GF-D8 (cell line): ENCODE data around the gene NBEA.
"Not testable (repeated sequence)": the region's sequence is repeated elsewhere in the genome, so short reads cannot be mapped to it uniquely, and the experiment has no call there.

Experiments used
- DNase-seq: peaks from one replicate; lab custom pipeline; 2025; lab: John Stamatoyannopoulos, UW

Gene NBEA

DNA sequence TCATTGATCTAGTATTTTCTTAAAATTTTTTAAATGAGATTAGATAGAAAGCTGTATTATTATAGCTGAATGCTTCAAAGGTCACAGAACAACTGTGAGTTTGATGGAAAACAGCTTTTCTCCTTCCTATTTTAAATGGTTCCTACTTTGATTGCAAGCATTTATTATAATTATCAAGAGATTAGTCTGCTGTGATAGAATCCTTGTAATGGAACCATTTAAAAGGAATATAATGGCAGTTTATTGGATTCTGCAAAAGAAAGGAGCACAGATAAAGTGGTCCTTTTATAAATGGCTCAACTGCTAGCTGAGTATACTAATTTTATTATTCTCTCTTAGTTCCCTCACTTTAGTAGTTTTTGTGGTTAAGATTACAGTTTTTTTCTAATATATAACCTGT lies 447.5 kb downstream of the NBEA start:
- DNase-seq: no peak

DNA sequence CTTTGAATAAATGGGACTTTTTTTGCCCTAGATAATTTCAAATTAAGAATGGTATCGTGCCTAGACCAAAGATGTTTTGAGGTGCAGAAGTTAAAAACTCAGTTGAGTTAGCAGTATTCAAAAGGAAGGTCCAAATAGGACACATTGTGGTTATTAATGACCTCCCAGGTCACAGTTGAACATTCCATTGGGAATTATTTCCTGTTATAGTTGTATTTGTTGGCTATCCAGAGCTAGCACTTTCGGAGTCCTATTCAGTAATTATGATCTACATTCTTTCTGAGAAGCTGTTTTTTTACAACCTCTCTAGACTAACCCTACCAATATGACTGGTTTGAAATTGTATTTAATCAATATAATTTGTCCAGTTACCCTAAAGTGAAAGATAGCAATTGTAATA lies 450.7 kb downstream of the NBEA start:
- no peak for DNase-seq

DNA sequence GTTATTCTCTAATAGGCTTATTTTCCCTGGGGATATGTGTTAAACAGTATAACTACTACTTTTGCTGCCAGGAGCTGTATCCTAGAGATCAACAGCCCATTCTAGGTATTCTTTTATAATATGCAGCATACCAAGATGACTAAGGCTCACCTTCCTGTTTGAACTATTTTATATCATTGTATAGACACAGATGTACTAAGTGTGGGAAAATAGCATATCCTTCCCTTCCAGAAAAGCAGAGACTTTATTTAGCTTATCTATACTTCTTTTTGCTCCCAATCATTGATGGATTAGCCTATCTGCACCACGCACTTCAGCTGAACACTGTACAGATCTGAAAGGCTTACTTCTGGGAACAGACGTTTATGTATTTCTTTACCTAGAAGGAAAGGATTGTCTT lies 451.8 kb downstream of the NBEA start:
- DNase-seq: no peak

DNA sequence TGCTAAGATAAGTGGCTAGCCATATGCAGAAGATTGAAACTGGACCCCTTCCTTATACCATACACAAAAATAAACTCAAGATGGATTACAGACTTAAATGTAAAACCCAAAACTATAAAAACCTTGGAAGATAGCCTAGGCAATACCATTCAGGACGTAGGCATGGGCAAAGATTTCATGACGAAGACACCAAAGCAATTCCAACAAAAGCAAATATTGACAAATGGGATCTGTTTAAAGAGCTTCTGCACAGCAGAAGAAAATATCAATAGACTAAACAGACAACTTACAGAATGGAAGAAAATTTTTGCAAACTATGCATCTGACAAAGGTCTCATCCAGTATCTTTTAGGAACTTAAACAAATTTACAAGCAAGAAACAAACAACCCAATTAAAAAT lies 466.2 kb downstream of the NBEA start:
- DNase-seq: not testable (repeated sequence)

DNA sequence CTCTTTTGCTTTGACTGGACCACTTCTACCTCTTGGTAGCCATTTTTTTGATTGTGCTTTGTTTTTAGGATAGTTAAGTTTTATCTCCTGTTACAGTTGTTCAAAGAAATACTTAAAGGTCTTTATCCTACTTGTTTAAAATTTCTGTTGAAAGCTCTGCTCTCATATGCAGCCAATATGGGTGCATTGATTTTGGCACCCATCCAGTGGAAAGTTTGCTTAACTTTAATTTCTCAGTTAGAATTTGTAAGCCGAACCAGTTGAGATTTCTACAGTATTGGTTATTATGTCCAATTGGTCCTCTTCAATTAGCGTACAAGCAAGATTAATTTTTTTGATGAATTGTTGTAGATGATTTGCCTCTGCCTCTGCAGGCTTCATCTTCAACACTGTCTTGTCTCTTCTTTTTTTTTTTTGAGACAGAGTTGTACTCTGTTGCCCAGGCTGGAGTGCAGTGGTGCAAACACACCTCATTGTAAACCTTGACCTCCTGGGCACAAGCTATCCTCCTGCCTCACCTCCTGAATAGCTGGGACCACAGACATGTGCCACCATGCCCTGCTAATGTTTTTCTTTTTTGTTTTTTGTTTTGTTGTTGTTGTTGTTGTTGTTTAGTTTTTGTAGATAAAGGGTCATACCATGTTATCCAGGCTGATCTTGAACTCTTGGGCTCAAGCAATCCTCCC lies 469.1 kb downstream of the NBEA start:
- no peak for DNase-seq

DNA sequence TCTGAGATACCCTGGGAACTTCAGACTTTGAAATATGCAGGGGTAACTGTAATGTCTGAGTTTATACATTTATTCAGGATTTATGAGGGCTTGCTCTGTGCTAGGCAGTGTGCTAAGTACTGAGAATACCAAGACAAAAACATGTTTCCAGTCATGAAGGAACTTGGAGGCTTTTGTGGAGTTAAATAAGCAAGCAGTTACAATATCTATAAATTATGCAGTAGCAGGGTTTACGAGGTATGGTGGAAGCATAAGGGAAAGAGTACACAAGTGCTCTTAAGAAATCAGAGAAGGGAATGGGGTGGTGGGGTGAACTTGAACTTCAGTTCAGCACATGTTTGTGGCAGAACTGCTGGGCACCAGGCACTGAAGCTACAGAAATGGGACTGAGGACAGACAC lies 506.4 kb downstream of the NBEA start:
- DNase-seq: no peak

DNA sequence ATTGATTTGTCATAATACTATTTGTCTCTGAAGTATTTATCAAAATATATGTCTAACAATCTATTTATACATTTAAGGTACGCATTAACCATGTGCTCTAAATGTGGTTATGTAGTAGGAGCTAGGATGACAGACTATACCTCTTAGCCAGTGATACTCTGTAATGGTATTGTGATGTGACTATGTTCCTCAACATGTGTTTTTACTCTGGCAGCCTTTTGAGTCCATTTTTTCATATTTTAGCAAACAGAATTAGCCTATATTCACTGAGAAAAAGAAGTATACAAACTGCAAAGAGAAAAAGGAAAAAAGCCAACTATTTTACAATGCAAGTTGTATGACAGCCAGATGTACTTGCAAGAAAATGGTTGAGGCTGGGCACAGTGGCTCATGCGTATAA lies 507.8 kb downstream of the NBEA start:
- no peak for DNase-seq

DNA sequence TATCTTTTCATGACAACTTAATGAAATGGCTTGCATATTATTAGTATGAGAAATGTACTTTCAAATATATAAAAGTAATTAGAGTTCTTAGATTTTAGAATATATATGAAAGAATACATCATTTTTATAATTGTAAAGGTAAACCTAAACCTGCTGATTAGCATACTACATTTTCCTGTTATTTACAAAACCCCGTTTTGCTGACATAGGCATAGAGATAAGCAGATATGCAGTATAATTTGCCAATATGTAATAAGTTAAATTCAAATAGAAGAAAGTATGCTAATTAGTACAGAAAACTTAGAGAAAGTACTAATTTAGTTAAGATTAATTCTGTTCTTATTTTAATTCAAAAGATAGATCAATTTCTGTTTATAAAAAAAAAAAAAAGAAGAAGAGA lies 513.0 kb downstream of the NBEA start:
- DNase-seq: no peak

DNA sequence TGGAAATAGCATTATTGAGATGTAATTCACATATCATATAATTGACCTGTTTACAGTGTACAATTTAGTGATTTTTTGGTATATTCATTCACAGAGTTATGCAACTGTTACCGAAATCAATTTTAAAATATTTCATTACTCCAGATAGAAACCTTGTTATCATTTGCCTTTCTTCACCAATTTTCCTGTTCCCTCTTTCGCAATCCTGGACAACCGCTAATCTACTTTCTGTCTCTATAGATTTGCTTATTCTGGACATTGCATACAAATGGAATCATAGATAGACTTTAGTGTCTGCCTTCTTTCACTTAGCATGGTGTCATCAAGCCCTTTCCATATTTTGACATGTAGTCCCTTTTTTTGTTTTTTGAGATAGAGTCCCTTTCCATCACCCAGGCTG lies 515.2 kb downstream of the NBEA start:
- no peak for DNase-seq

DNA sequence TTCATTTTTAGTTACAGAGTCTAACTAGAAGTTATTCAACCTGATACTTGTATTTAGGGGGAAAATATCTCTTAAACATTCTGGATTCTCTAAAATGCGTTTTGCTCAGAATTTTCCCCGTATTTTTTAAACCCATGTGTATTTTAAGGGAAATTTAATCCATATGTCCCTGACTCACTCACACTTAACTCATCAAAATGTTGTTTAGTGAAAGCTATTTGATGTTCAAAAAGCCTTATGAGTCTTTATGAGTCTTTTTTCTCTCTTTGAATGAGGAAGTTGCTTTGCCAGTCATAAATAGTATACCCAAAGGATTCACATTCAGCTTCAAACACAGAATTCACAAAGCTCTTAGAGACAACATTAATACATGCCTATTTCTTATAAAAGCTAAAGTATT lies 518.0 kb downstream of the NBEA start:
- no peak for DNase-seq

DNA sequence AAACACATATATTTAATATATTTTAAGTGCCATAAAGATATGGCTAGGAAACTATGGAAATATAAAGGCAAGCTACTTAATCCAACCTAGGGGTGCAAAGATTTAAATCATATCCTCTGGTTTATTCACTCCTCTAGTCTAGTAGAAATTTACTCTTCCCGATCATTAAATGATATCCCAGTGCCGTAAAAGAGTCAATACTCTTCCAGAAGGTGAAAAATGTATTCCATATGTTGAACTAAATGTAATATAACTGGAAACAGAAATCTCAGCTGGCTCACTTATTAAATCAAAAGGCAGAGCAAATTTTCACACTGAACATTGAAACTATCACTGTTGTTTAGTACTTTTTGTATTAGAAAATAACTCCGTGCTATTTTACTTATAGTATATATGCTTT lies 523.3 kb downstream of the NBEA start:
- DNase-seq: no peak

DNA sequence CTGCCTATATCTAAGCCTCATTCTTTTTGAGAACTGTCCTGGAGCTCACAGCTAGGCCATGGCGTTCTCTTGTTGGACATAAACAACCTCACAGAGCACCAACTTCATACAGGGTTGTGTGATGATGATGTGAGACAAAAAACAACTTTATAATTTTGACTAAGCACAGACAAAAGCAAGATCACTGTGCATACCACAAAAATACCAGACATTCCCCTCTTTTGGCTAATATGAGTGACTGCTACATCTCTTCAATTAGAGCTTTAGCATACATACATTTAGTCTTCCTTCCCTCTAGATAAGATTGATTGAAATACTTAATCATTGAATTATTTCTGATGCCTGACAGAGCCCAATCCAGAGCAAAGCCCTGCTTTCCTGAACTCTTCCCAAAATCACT lies 526.1 kb downstream of the NBEA start:
- no peak for DNase-seq

DNA sequence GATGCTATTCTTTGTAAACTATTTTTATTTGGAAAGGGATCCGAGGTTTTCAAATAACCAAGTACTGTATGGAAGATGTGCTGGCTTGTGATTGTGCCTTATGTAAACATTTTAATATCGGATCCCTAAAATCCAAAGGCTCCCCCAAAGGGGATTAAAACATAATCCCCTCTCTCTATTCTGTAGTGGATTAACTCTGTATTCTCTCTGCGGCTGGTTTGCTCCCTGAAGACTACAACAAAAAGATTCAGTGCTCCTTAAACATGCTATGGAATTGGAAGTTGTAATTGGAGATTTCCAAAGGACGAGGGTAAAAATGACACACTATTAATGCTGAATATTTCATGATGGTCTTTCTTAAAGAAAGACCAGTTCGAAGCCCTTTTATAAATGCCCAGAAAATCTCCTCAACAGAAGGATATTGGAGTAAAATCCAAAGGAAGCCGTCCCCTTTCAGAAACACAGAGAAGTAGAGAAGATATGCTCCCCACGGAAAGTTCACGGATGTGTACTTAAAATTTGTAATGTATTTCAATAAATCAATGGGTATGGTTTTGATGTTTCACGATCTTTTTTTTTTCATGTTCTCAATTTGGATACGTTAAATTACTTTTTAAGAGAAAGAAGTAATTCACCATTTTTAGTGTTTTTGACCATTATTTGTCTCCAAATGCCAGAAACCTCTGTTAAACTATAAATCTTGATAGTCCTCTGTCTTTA lies 527.9 kb downstream of the NBEA start:
- DNase-seq: no peak

DNA sequence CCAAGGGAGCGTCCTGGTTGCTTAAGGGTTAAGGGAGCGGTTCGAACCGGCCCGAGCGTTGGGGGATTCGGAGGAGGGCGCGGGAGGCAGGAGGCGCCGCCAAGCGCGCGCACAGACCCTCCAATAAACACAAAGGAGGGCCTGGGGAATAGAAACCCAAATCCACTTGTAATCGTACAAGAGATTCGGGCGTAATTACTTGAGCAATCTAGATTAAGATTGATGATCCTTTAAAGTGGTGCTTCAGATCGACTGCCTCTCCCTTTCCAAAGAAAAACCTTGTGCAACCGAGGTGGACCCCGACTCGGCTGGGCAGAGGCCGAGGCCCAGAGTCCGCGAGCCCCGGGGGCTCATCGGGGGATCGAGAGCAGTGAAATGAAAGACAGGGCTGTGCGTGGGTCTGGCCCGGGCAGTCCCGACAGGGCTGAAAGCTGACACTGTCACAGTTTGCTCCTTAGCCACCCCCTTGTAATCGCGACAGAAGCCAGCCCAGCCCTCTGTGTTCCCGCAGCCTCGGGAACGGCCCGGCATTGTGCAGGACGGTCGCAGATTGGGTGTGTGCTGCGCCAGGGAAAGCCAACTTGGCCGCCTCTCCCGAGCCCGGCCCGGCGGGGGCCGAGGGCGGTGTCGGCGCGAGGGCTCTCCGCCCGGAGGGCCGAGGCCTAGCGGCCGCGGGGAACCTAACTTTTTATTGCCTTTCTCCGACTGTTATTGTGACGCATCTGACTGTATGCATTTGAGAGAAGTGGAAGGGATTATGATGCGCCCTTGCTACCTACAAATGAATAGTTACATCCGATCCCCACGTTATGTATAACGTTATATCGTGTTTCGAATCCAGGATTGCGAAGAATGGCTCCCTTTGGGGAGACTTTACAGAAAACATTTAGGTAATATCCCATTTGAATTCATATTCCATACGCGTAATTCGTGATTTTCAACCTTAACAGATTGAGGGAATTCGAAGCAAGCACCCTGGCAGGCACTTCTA lies 528.9 kb downstream of the NBEA start:
- no peak for DNase-seq

DNA sequence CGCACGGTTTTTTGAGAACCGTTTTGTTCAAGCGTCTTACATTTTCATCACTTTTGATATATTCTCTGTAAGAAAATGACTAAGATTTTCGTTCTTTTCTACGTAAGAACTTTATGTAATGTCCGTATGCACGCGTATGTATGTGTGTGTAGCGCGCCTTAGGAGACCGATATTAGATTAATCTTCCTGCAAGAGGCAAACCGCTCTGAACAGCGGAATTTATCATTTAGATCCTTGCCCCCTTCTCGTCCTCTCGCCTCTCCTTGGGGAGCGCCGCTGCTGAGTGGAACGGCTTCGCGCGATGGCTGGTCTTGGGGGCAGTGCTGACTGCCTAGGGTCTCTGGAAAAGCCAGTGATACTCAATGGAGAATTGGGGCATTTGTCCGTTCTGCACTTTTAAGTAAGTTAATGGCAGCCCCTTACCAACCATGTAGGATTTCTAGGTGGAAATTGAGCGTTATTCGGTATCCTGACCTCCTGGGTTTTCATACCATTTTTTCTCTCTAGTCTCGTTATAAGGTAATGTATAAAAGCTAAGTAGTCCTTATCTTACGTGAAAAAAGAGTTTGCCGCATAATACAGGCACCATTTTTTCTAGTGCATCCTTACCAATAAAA lies 529.7 kb downstream of the NBEA start:
- no peak for DNase-seq

DNA sequence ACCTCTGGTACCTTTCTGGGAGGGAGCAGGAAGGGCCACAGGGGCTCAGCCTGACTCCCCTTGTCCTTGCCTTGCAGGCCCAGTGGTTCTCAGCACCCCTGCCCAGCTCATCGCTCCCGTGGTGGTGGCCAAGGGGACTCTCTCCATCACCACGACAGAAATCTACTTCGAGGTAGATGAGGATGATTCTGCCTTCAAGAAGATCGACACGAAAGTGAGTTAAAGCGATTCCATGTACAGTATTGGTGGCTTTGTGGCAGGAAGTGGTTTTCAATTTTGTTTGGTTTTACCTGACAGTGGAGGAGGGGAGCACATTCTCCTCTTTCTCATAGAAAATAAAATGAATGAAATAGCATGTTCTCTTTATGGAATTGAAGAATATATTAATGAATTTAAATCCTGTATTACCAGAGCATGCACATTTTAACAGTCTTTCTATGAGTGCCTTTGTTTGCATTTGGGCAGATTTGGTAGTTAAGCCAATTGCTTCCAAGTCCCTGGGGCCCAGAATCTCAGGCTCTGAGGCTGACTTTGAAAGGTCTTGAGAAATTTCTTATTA lies 530.3 kb downstream of the NBEA start:
- no peak for DNase-seq

DNA sequence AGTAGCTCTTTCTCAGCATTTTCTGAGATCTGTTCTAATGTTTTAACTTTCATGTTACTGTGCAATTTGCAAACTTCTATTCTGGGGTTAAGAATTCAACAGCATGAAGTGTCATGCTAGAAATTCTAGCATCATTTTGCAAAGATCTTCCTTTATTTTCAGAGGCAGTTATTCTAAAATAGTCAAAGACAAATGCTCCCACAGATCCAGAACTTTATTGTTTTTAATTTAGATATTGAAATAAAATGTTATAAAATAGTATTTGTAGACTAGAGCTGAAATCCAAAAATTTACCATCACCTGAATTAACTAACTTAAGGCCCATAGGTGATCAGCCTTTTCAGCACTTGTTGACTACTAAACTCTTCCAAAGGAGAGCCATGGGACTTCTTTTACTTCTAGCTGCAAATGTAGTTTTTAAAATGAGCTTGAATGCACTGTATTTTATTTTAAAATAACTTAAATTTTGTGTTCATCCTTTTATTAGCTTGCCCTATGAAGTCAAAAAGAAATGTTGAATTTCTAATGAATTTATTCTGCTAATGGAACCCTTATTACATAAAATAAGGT lies 531.2 kb downstream of the NBEA start:
- no peak for DNase-seq

DNA sequence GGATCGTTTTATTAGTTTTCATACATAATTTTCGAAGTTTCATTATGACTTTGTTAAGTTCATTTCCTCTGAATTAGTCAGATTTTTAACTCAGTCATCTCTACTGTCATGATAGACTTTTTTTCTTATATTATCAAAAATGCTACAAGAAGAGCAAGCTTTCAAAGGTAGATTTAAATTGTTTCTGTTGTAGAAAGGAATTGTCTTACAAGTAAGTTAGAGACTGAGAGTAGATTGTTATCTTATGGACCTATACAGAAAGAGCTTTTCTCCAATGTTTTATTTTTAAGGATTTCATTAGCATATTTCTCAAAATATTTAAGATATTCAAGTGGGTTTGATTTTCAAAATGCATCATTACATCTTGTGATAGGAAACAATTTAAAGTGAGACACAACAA lies 531.7 kb downstream of the NBEA start:
- no peak for DNase-seq

DNA sequence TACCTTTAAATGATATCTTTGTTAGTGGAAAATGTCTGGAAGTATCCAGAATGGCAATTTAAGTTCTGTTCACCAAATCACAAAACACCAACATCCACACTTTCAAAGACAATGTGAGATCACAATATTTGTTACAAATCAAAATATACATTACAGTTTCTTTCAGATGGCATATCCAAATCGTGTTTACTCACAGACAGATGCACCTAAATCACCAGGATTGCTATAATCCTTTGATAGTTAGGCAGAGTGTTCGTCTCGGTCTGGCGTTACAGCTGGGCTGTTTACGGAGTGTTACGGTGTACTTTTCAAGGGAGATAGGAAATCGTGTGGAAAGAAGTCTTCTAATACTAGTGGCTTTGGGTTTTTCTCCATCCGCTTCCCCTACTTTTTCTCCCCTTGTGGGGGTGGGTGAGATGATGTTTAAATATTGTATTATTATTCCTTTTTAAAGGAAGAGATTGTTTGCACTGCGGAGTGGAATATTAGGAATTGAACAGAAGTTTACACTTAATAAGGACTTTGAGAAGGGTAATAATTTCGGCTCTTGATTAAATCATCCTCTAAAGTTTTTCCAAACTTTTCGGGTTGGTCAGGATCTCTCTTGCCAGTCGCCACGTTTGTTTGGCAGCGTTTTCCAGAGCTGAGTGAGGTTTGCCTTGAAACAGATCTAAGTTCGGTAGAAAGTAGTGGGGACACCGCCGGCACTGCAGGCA lies 532.6 kb downstream of the NBEA start:
- no peak for DNase-seq

DNA sequence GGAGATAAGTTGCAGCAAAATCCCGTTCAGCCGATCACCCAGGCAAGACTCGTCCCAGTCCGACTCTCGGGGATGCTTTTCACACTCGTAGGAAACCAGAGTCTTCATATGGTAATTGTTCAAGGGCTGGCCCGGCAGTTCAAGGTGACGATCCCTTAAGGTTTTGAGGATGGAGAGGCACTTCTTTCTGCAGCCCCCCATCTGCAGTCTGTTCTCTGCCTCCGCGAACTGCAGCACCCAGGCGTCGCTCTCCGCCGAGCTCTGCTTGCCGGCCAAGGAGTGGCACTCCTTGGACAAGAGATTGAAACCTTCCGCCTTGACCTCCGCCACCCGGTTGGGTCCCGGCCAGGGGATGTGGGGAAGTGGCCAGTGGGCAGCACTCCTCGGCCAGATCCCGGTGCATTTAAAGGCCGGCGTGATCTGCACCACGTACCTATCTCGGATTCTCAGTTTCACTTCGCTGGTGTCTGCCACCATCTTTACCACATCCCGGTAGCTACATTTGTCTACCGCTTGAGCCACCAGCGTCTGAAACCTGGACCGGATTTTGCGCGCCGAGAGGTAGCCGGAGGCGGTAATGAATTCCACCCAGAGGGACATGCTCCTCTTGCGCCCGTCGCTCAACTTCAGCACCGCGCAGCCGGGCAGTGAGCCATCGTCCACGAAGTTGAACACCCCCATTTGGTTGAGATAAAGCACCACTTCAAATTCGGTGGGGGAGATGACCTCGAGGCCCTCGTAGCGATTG lies 533.3 kb downstream of the NBEA start:
- no peak for DNase-seq
